DOHH2 (cell line): ENCODE results near the gene NLGN1.

Experiments used
- H3F3A ChIP-seq: fragments of 200-600 bp; sonication (generic), shearing (Covaris generic); 2 replicates; pipeline ENCODE4 v1.6.0; 2016; ENCODE audit warnings: antibody characterized with exemption, mild to moderate bottlenecking; ENCODE audit not compliant: control insufficient read depth, insufficient read depth
- H3K27ac ChIP-seq: fragments of 200-600 bp; sonication (generic); 2 replicates; pipeline ENCODE4 v1.5.1; 2014; ENCODE audit warnings: low read depth, mild to moderate bottlenecking, low read length, moderate library complexity
- H3K27me3 ChIP-seq: fragments of 200-600 bp; sonication (generic); 2 replicates; pipeline ENCODE4 v1.6.1; 2014; ENCODE audit warnings: mild to moderate bottlenecking, low read length, mixed read lengths; ENCODE audit not compliant: control insufficient read depth
- H3K36me3 ChIP-seq: fragments of 200-600 bp; sonication (generic); 2 replicates; pipeline ENCODE4 v1.6.1; 2014; ENCODE audit warnings: mild to moderate bottlenecking, low read length, moderate library complexity, mixed read lengths; ENCODE audit not compliant: control insufficient read depth
- H3K4me1 ChIP-seq: fragments of 200-600 bp; sonication (generic); 2 replicates; pipeline ENCODE4 v1.6.1; 2014; ENCODE audit warnings: mild to moderate bottlenecking, low read length, mixed read lengths; ENCODE audit not compliant: control insufficient read depth
- H3K4me2 ChIP-seq: fragments of 200-600 bp; sonication (generic); 2 replicates; pipeline ENCODE4 v1.6.0; 2014; ENCODE audit warnings: mild to moderate bottlenecking, low read length, moderate library complexity
- H3K4me3 ChIP-seq: fragments of 200-600 bp; sonication (generic); 2 replicates; pipeline ENCODE4 v1.5.1; 2014; ENCODE audit warnings: mild to moderate bottlenecking, low read length, mixed read lengths
- H3K79me2 ChIP-seq: fragments of 200-600 bp; sonication (generic); 2 replicates; pipeline ENCODE4 v1.6.1; 2014; ENCODE audit warnings: mild to moderate bottlenecking, low read length, mixed read lengths; ENCODE audit not compliant: control insufficient read depth
- H3K9me2 ChIP-seq: fragments of 200-600 bp; sonication (generic); replicated peaks from 2 replicates; pipeline ENCODE4 v1.6.1; 2014; ENCODE audit warnings: mild to moderate bottlenecking, low read length, mixed read lengths; ENCODE audit not compliant: control insufficient read depth
- H3K9me3 ChIP-seq: fragments of 200-600 bp; sonication (generic); 2 replicates; pipeline ENCODE4 v1.6.1; 2014; ENCODE audit warnings: antibody characterized with exemption, low read length, mixed read lengths; ENCODE audit not compliant: control insufficient read depth, insufficient read depth
- H4K20me1 ChIP-seq: fragments of 200-600 bp; sonication (generic); 2 replicates; pipeline ENCODE4 v1.6.0; 2014; ENCODE audit warnings: low read depth, mild to moderate bottlenecking, antibody characterized with exemption, low read length, moderate library complexity; ENCODE audit not compliant: control insufficient read depth, insufficient read depth
- CTCF ChIP-seq: fragments of 200-600 bp; sonication (generic); IDR thresholded peaks from one replicate; pipeline ENCODE4 v1.5.1; 2014; ENCODE audit warnings: antibody characterized with exemption, mild to moderate bottlenecking, low read depth, low read length; ENCODE audit not compliant: poor library complexity, severe bottlenecking
- EZH2phosphoT487 ChIP-seq: fragments of 200-600 bp; sonication (generic); IDR thresholded peaks from 2 replicates; pipeline ENCODE4 v1.6.1; 2017; ENCODE audit warnings: borderline replicate concordance, mild to moderate bottlenecking, antibody characterized with exemption, low read length, moderate library complexity, mixed read lengths

NLGN1 gene

GRCh38 chr3:173958805-173959204, 561.3 kb downstream of the NLGN1 start:
- Histone ChIP-seq H3K4me1 (no peaks in the 10 kb centered on the region), H3K36me3 (no peaks in the 10 kb centered on the region), H3K27me3 (no peaks in the 10 kb centered on the region), H3F3A (no peaks in the 10 kb centered on the region), H3K79me2 (no peaks in the 10 kb centered on the region), H3K9me2 (no peaks in the 10 kb centered on the region), H4K20me1 (no peaks in the 10 kb centered on the region), H3K4me2 (no peak overlapping the region), H3K27ac (no peak overlapping the region), H3K4me3 (no peak overlapping the region), H3K9me3 (no peaks in the 10 kb centered on the region)
- no peak for TF ChIP-seq CTCF
- no peak for TF ChIP-seq EZH2phosphoT487

- no peak for TF ChIP-seq CTCF
- TF ChIP-seq EZH2phosphoT487: no peak
- no peaks in the 10 kb centered on the region for H3K9me2 ChIP-seq
- H3K79me2 ChIP-seq: no peaks in the 10 kb centered on the region
- no peak overlapping the region for H3K4me3 ChIP-seq
- no peaks in the 10 kb centered on the region for H4K20me1 ChIP-seq
- H3K4me2 ChIP-seq: no peak overlapping the region
- no peaks in the 10 kb centered on the region for H3K4me1 ChIP-seq
- no peaks in the 10 kb centered on the region for H3K27me3 ChIP-seq
- H3K27ac ChIP-seq: no peak overlapping the region
- no peaks in the 10 kb centered on the region for H3K9me3 ChIP-seq
- H3F3A ChIP-seq: no peaks in the 10 kb centered on the region
- no peaks in the 10 kb centered on the region for H3K36me3 ChIP-seq
These were observed 572.7 kb downstream of the NLGN1 start for GRCh38 chr3:173970281-173970680.

GRCh38 chr3:173976281-173976680, 578.7 kb downstream of the NLGN1 start:
- no peaks in the 10 kb centered on the region for H3K27me3 ChIP-seq
- H3K4me3 ChIP-seq: no peak overlapping the region
- TF ChIP-seq EZH2phosphoT487 (no peak), CTCF (no peak)
- H3K4me2 ChIP-seq: no peak overlapping the region
- H3F3A ChIP-seq: no peaks in the 10 kb centered on the region
- no peaks in the 10 kb centered on the region for H3K4me1 ChIP-seq
- no peak overlapping the region for H3K27ac ChIP-seq
- no peaks in the 10 kb centered on the region for H3K36me3 ChIP-seq
- H3K9me2 ChIP-seq: no peaks in the 10 kb centered on the region
- H3K79me2 ChIP-seq: no peaks in the 10 kb centered on the region
- no peaks in the 10 kb centered on the region for H3K9me3 ChIP-seq
- no peaks in the 10 kb centered on the region for H4K20me1 ChIP-seq

GRCh38 chr3:173977747-173978146, 580.2 kb downstream of the NLGN1 start:
- H3K4me1 ChIP-seq: no peaks in the 10 kb centered on the region
- H3K27ac ChIP-seq: no peak overlapping the region
- no peaks in the 10 kb centered on the region for H3F3A ChIP-seq
- H4K20me1 ChIP-seq: no peaks in the 10 kb centered on the region
- H3K36me3 ChIP-seq: no peaks in the 10 kb centered on the region
- no peaks in the 10 kb centered on the region for H3K9me2 ChIP-seq
- no peak overlapping the region for H3K4me2 ChIP-seq
- H3K79me2 ChIP-seq: no peaks in the 10 kb centered on the region
- H3K9me3 ChIP-seq: no peaks in the 10 kb centered on the region
- TF ChIP-seq CTCF (no peak), EZH2phosphoT487 (no peak)
- H3K4me3 ChIP-seq: no peak overlapping the region
- H3K27me3 ChIP-seq: no peaks in the 10 kb centered on the region
